ENCODE results near the gene TIMM17A.
"Not testable (repeated sequence)": the region's sequence is repeated elsewhere in the genome, so short reads cannot be mapped to it uniquely, and the experiment has no call there.

The TIMM17A gene

DNA sequence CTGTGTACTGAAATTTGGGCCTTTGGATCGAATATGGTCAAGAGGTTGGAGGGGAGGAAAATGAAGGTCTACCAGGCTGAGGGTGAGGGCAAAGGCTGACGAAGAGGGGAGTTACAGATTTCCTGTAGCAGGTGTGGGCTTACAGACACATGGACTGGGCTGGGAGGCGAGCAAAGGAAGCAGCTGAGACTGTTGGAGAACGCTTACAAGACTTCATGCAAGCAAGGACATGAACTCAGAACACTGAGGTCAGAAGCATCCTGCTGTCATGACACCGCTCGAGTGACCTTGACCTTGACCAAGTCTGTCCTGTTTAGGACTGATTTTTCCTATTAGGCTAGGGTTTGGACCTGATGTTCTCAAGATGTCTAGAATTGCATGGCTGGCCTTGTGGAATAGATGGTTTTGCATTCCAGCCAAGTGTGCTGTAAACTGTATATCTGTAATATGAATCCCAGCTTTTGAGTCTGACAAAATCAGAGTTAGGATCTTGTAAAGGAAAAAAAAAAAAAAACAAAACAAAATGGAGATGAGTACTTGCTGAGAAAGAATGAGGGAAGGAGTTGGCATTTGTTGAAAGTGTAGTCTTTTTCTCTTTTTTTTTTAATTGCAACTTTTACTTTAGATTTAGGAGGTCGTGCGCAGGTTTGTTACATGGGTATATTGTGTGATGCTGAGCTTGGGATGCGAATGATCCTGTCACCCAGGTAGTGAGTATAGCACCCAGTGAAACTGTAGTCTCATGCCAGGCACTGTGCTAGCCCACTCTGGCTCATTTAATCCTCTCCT lies 60.9 kb downstream of the TIMM17A start:
- DNase-seq (ENCODE audit: low read depth) = no peak

DNA sequence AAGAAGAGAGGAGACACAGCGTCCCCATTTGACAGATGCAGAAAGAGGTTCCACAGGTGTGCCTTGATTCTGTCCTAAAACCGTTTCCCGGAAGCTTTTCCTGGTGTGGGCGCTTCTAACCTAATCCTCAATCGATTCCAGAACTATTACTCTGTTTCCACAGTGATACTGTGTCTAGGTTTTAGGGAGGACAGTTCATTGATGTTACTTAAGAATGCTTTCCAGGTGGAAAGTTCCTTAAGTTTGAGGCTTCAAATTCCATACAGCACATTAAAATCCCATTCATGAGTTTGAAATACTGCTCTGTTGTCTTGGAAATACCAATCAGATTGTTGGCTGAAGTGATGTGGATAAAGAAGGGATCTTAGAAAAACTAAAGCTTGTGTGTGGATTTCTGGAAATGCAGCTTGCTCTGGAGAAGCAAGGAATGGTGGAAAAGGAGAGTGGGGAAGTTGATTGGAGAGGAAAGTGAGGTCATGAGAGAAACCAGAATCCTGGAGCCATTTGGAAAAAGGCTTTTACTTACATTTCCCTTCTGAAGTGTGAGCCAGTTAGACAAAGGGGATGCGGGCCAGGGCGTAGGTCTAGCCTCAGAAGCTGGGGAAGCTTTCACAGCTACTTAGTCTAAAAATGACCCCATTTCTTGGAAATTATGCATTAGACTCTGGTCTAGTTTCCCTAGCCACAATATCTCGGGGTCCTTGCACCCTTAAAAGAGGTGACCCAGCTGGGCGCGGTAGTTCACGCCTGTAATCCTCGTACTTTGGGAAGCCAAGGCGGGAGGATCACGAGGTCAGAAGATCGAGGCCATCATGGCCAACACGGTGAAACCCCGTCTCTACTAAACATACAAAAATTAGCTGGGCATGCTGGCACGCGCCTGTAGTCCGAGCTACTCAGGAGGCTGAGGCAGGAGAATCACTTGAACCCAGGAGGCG lies 61.8 kb downstream of the TIMM17A start:
- no peak for DNase-seq (ENCODE audit: low read depth)

DNA sequence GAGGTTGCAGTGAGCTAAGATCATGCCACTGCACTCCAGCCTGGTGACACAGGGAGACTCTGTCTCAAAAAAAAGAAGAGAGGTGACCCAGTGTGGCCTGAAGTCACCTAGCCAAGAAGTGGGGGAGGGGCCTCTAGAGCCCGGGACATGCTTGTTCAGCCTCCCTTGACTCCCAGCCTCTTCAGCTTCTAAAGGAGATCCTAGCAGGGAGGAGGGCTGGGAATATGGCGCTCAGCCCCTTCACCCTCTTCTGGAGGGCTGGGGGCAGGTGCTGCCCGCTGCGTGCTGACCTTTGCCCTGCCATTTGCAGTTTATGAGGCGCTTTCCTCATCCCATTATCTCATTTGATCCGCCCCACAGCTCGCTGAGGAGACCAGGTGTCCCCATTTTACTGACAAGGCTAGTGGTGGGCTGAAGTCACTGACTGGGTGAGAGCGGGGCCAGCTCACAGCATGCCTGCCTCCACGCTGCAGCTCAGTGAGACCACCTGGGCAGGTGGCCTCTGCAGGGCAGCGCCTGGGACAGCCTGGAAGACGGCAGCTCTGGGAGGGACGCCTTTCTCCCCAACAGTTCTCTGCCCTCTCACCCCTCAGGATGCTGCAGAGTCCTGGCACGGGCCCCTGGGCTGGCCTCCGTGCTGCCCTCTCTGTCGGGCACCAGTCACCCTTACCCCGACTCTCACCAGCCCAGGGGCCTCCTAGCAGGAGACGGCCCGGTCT lies 62.6 kb downstream of the TIMM17A start:
- no peak for DNase-seq (ENCODE audit: low read depth)

DNA sequence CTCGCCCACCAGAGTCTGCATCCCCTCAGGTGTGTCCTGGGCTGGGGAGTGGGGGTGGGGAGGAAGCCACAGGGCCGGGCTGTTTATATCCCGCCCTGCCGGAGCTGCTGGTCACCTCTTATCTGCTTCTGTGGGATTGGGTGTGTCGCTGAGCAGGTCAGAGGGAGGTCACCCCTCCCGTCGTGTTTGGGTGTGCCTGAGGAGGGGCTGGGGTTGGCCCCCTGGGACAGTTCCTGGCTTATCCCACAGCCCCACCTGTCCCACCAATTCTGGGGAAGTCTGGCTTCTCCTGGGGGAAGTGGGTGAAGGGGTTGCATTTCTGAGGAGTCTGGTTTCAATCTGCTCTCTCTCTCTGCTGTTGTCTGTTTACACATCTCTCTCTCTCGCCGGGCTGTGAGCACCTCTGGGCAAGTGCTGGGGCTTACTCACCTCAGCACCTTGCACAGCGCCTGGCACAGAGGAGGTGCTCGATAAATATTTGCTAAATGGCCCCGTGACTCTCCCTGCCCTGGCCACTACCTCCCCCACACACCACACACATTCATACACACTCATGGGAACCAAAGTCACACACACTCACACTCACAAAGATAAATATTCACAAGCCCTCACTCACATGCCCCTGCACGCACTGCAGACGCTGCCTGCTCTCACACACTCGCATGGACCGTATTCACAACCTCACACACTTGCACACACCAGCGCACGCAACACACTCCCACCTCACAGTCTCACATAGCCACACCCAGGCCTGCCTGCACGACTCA lies 63.3 kb downstream of the TIMM17A start:
- no peak for DNase-seq (ENCODE audit: low read depth)

DNA sequence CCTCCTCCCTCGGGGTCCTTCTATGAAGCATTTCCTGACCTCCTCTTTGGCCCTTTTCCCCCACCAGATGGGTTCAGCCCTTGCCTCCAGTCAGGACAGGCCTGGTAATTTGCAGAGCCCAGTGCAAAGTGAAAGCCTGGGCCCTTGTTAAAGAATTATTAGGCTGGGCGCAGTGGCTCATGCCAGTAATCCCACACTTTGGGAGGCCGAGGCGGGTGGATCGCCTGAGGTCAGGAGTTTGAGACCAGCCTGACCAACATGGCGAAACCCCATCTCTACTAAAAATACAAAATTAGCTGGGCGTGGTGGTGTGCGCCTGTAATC lies 63.9 kb downstream of the TIMM17A start:
- DNase-seq (ENCODE audit: low read depth) = not testable (repeated sequence)

All from HS-27A (cell line).